MV-4-11 (cell line): ENCODE measurements around the gene TEC.
"Not testable (repeated sequence)": the region's sequence is repeated elsewhere in the genome, so short reads cannot be mapped to it uniquely, and the experiment has no call there.

Experiments used
- DNase-seq: peaks from one replicate; lab custom pipeline; 2025; lab: John Stamatoyannopoulos, UW

Gene TEC

DNA sequence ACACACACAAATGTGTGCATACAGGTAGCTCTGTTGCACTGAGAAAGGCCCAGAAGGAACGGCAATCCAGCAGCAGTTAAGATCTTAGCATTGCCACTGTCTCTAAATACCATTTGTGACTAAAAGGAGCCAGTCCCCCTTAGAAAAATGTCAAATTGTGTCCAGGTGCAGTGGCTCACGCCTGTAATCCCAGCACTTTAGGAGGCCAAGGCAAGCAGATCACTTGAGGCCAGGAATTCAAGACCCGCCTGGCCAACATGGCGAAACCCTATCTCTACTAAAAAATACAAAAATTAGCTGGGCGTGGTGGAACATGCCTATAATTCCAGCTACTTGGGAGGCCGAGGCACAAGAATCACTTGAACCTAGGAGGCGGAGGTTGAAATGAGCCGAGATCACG lies 105.1 kb downstream of the TEC start:
- DNase-seq: not testable (repeated sequence)

- DNase-seq: no peak
Measured at GRCh38 chr4:48163746-48164145, 105.9 kb downstream of the TEC start.

GRCh38 chr4:48162162-48162561 lies 107.5 kb downstream of the TEC start:
- DNase-seq: no peak

- no peak for DNase-seq
Measured at GRCh38 chr4:48157271-48157670, 112.4 kb downstream of the TEC start.

DNA sequence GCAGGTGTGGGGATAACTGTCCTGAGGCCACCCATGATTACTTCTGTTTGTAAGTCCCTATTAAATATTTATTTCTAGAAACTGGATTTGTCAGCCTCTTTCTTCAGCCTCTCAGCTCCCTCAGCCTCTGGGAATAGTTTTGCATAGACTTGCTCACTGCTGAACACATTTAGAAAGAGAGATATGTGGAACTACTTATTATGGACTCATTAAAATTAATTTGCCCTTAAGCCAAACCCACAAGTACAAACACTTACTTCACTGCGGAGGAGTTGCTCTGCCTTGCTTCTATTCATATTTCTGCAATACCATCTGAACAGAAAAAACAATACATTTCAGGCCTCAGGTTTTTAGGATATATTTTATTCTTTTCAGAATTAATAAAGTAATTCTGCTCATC lies 113.2 kb downstream of the TEC start:
- DNase-seq: no peak

DNA sequence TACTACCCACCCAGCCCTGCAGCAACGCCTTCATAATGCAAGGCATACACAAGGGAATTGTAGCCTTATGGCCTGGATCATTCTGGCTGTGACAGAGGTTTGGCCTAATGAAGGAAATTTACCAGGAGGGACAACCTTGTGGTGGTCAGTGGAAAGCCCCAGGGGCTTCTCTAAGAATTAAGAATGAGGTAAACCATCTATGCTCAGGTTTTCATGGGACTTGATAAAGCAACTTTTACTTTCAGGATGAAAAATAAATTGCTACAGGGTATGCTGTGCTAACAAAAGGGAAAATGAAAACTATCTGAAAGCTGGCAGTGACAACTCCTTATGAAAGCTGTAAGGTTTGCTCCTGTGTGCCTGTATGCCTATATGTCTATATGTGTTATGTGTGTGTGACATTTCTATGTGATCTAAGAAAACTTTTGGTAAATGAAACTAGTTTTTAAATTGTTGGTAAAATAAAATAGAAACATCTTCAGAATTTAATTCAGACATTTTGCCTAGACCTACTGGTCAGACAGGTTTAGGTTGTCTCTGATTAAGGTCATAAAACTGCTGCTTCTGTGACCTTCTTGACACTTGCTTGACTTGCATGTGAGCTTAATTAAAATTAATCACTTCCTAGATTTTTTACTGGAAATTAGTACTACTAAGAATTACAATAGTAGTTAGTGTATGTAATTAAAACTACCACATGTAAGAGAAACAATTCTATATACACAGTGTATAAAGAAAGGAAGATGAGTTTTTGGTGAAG lies 115.7 kb downstream of the TEC start:
- DNase-seq: no peak

- no peak for DNase-seq
Measured at GRCh38 chr4:48152259-48152658, 117.4 kb downstream of the TEC start.

DNA sequence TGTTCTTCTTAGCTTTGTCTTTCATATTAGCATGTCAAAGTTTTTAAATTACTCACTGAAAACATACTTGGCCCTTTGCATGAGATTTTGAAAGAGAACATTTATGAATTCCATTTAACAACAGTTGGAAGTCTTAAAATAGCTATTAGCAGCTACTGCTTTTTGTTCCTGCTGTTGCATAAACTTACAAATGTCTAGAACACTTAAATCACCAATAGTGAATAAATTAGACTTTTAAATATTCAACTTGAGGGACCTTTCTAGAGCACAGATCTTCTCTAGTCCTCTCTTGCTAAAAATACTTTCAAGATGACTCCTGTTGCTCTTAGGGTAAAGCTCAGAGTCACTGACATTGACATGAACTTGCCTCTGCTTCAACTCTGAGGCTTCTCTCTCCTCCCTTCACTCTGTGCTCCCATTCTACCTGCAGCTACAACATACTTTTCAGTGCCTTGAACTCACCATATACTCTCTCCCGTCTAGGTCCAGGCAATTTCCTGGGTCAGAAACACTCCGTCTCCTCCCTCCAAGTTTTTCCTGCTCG lies 119.7 kb downstream of the TEC start:
- DNase-seq: no peak

GRCh38 chr4:48147621-48148020 lies 122.0 kb downstream of the TEC start:
- no peak for DNase-seq

- peak; percentile 49 for DNase-seq
Measured at GRCh38 chr4:48141048-48141447, 128.6 kb downstream of the TEC start.

- DNase-seq: no peak
Measured at GRCh38 chr4:48139691-48140090, 129.9 kb downstream of the TEC start.

- no peak for DNase-seq
Measured at GRCh38 chr4:48138936-48139335, 130.7 kb downstream of the TEC start.

DNA sequence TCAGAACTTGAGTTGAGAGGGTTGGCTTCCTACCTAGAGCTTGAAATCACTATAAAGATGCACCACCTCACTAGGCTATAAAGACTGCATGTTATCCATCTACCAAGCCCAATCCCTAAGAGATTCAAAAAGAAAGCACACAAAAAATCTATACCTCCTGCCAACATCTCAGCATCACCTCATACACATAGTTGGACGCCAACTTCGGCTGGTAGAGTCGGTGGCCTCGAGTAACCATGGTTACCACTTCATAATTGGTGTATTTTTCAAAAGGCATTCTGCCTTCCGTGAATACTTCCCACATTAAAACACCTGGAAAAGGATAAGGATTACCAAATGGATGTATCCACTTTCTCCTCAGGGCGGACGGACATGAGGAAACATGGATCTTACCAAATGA lies 131.1 kb downstream of the TEC start:
- DNase-seq: no peak

- no peak for DNase-seq
Measured at GRCh38 chr4:48137846-48138245, 131.8 kb downstream of the TEC start.

DNA sequence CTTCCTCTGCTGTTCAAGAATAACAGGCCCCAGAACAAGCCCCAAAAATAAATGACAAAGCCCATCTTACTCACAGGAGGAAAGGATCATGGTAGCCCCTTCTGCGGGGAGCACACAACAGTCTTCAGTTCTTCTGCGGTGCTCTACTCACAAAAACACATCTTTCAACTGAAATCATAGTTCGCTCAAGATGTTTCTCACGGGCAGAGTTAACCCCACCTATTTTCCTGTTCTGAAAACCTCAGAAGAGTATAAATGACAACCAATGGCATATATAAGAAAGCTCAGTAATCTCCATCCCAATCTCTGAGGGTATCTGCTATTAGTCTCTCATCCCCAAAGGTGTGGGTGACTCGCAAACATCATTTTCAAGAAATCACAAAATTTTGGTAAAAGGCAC lies 135.6 kb downstream of the TEC start, which contains the start of gene TXK:
TXK (minus strand) TSS at position 170 of the 400 bp plus-strand sequence; CDS start at position 90, 80 bp downstream.
- no peak for DNase-seq

DNA sequence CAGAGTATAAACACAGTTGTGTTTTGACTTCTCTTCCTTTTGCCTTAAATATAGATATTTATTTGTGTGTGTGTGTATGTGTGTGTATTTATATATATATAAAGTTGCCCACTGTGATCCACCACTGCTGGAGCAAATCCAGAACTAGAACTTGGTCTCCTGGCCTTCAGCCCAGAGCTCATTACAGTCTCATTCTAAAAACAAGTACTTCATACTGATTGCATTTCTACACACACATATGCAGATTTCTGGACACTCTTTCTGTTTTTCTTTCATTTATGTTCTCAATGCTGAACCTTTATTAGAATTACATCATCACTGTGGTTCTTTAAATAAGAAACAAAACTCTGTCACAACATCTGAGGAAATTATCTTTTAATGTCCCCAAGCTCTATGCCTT lies 136.0 kb downstream of the TEC start:
- peak; percentile 46 for DNase-seq

DNA sequence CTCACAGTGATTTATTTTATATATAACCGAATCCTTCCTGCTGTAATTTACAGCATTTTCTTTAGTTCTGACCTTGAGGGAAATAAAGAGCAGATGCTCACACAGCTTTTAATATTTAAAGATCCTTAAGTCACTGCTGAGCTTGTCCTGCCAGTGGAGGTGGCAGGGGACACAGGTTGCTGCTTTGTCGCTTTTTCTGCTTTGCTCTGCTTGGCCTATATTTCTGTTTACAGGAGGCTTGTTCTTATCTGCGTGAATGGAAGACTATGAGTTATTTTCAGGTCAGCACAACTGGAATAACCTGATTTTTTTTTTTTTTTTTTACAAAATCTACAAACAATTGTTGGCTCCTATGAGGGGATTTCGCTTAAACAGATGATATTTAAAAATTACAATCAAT lies 137.9 kb downstream of the TEC start:
- no peak for DNase-seq

GRCh38 chr4:48130100-48130499 lies 139.5 kb downstream of the TEC start:
- DNase-seq: no peak

GRCh38 chr4:48129307-48130014 lies 140.2 kb downstream of the TEC start:
- DNase-seq: peak; percentile 63

- DNase-seq: peak; percentile 98
Measured at GRCh38 chr4:48127682-48128404, 141.8 kb downstream of the TEC start.

DNA sequence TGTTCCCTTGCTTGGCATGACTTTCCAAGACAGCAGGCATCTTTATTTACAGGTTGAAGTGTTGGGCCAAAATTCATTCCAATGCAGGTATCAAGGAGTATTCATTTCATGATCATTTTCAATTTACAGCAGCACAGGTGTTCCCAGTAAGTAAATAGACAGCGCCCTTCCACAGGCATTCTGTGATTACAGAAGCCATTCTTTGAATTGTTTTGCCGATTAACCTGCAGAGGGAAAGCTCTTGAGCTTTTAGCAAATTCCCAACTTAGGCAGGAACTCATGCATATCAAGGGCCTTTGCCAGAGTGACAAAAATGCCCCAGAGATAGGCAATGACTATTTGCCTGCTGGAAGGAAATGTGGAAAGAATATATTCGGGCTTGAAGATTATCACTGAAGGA lies 142.4 kb downstream of the TEC start:
- no peak for DNase-seq

DNA sequence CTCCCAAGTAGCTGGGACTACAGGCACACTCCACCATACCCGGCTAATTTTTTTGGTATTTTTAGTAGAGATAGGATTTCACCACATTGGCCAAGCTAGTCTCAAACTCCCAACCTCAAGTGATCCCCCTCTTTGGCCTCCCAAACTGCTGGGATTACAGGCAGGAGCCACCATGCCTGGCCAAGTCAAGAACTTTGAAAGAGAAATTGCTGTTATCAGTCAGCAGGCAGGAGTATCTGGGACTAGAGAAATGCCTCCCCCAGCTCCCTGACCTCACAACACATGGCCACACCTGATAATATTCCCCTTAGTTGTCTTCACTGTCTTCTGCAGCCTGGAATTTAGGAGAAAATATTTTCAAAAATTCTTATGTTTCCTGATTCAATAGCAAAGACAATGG lies 143.0 kb downstream of the TEC start:
- no peak for DNase-seq

GRCh38 chr4:48124870-48125269 lies 144.8 kb downstream of the TEC start:
- DNase-seq: no peak
